Mesenchymal stem cell (in vitro differentiated cells and primary cell): ENCODE measurements around the gene NLRP3.

Experiments
- DNase-seq: peaks from one replicate; pipeline ENCODE4 v3.0.0-alpha.2; 2013
- H2AFZ ChIP-seq: one replicate; pipeline ENCODE4 v1.6.1; 2013; ENCODE audit warnings: low read depth, mild to moderate bottlenecking, control low read depth, inconsistent platforms, low read length, moderate library complexity
- H2AK5ac ChIP-seq: 2 replicates; pipeline ENCODE4 v1.6.1; 2013; ENCODE audit warnings: low read length, moderate library complexity, mild to moderate bottlenecking, inconsistent platforms; ENCODE audit not compliant: severe bottlenecking
- H2BK120ac ChIP-seq: one replicate; pipeline ENCODE4 v1.6.1; 2013; ENCODE audit warnings: low read depth, mild to moderate bottlenecking, inconsistent platforms, low read length, moderate library complexity
- H2BK12ac ChIP-seq, 2 experiments: one replicate each; pipeline ENCODE4 v1.6.1; 2013; ENCODE audit warnings: inconsistent platforms in 2 of 2, low read length in 2 of 2, mild to moderate bottlenecking in 2 of 2, moderate library complexity in 2 of 2, control low read depth in 1 of 2
- H2BK15ac ChIP-seq: one replicate; pipeline ENCODE4 v1.6.1; 2013; ENCODE audit warnings: mild to moderate bottlenecking, low read depth, inconsistent platforms; ENCODE audit not compliant: poor library complexity, severe bottlenecking
- H2BK5ac ChIP-seq: 2 replicates; pipeline ENCODE4 v1.6.1; 2013; ENCODE audit warnings: low read depth, mild to moderate bottlenecking, low read length, control low read depth, inconsistent platforms; ENCODE audit not compliant: poor library complexity, severe bottlenecking
- H3K14ac ChIP-seq, 2 experiments: one replicate each; pipeline ENCODE4 v1.6.1; 2013; ENCODE audit warnings: inconsistent platforms in 2 of 2, low read length in 2 of 2, control low read depth in 1 of 2, mild to moderate bottlenecking in 1 of 2, moderate library complexity in 1 of 2
- H3K18ac ChIP-seq, 2 experiments: one replicate each; pipeline ENCODE4 v1.6.1; 2013; ENCODE audit warnings: inconsistent platforms in 2 of 2, low read length in 2 of 2, control low read depth in 1 of 2, low read depth in 1 of 2, mild to moderate bottlenecking in 1 of 2
- H3K23ac ChIP-seq, 2 experiments: one replicate each; pipeline ENCODE4 v1.6.1; 2013; ENCODE audit warnings: inconsistent platforms in 2 of 2, low read length in 2 of 2, mild to moderate bottlenecking in 2 of 2, moderate library complexity in 2 of 2, control low read depth in 1 of 2
- H3K27ac ChIP-seq: 2 replicates; pipeline ENCODE4 v1.5.1; 2013; ENCODE audit warnings: mild to moderate bottlenecking, moderate library complexity, low read length, control low read depth, inconsistent platforms; ENCODE audit not compliant: poor library complexity, severe bottlenecking
- H3K27me3 ChIP-seq, 2 experiments: 2 replicates each; pipeline versions ENCODE4 v1.6.1 to v1.7.0; 2013; ENCODE audit warnings: low read length in 2 of 2, mild to moderate bottlenecking in 2 of 2, moderate library complexity in 2 of 2, control low read depth in 1 of 2, inconsistent platforms in 1 of 2; ENCODE audit not compliant: control insufficient read depth in 1 of 2, insufficient read depth in 1 of 2
- H3K36me3 ChIP-seq, 2 experiments: 2 replicates each; pipeline versions ENCODE4 v1.6.1 to v1.7.0; 2013; ENCODE audit warnings: low read length in 2 of 2, control low read depth in 1 of 2, inconsistent platforms in 1 of 2, low read depth in 1 of 2, mild to moderate bottlenecking in 1 of 2; ENCODE audit not compliant: insufficient read depth in 2 of 2, control insufficient read depth in 1 of 2
- H3K4ac ChIP-seq, 2 experiments: one replicate each; pipeline ENCODE4 v1.6.1; 2013; ENCODE audit warnings: inconsistent platforms in 2 of 2, low read length in 2 of 2, mild to moderate bottlenecking in 2 of 2, moderate library complexity in 2 of 2, control low read depth in 1 of 2, low read depth in 1 of 2
- H3K4me1 ChIP-seq: 2 replicates; pipeline ENCODE4 v1.6.1; 2013; ENCODE audit warnings: low read depth, low read length, control low read depth; ENCODE audit not compliant: control insufficient read depth, insufficient read depth
- H3K4me2 ChIP-seq: 2 replicates; pipeline ENCODE4 v1.6.1; 2013; ENCODE audit warnings: low read length, mild to moderate bottlenecking, inconsistent platforms; ENCODE audit not compliant: poor library complexity, severe bottlenecking
- H3K4me3 ChIP-seq, 2 experiments: 2 replicates each; pipeline versions ENCODE4 v1.5.1 to v1.7.0; 2013; ENCODE audit warnings: low read length in 2 of 2, mild to moderate bottlenecking in 2 of 2, control low read depth in 1 of 2, low read depth in 1 of 2; ENCODE audit not compliant: insufficient read depth in 1 of 2
- H3K79me1 ChIP-seq: replicated peaks from 2 replicates; pipeline ENCODE4 v1.6.1; 2013; ENCODE audit warnings: mild to moderate bottlenecking, control low read depth, low read length, inconsistent platforms; ENCODE audit not compliant: poor library complexity, severe bottlenecking
- H3K9ac ChIP-seq: 2 replicates; pipeline ENCODE4 v1.7.0; 2013; ENCODE audit warnings: mild to moderate bottlenecking, low read length, moderate library complexity
- H3K9me3 ChIP-seq: 2 replicates; pipeline ENCODE4 v1.7.0; 2013; ENCODE audit warnings: mild to moderate bottlenecking, low read length; ENCODE audit not compliant: control insufficient read depth
- H4K8ac ChIP-seq: one replicate; pipeline ENCODE4 v1.6.1; 2013; ENCODE audit warnings: inconsistent platforms, mild to moderate bottlenecking, low read length, moderate library complexity
- H4K91ac ChIP-seq: one replicate; pipeline ENCODE4 v1.6.1; 2013; ENCODE audit warnings: mild to moderate bottlenecking, low read length, inconsistent platforms
- WGBS: methylation state at CpG from one replicate; pipeline ENCODE4 v1.1.7; 2013; ENCODE audit warnings: mixed read lengths; 5-methylcytosine and 5-hydroxymethylcytosine counted together

NLRP3 gene

DNA sequence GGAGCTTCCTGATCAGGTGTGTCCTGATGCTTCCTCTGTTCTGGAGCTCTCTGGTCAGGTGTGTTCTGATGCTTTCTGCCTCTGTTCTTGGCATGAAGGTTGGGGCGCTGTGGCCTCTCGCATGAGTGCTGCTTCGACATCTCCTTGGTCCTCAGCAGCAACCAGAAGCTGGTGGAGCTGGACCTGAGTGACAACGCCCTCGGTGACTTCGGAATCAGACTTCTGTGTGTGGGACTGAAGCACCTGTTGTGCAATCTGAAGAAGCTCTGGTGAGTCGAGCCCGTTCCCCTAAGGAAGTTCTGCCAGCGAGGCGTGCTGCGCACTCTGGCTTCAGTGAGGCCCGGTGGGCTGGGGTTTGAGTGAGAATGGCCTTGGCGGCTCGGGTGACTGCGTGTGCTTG lies 18.0 kb downstream of the NLRP3 start:
- 92% methylated on average over 15 of the region's 15 CpGs for WGBS
- H3K4me2 ChIP-seq = no peak overlapping the region

DNA sequence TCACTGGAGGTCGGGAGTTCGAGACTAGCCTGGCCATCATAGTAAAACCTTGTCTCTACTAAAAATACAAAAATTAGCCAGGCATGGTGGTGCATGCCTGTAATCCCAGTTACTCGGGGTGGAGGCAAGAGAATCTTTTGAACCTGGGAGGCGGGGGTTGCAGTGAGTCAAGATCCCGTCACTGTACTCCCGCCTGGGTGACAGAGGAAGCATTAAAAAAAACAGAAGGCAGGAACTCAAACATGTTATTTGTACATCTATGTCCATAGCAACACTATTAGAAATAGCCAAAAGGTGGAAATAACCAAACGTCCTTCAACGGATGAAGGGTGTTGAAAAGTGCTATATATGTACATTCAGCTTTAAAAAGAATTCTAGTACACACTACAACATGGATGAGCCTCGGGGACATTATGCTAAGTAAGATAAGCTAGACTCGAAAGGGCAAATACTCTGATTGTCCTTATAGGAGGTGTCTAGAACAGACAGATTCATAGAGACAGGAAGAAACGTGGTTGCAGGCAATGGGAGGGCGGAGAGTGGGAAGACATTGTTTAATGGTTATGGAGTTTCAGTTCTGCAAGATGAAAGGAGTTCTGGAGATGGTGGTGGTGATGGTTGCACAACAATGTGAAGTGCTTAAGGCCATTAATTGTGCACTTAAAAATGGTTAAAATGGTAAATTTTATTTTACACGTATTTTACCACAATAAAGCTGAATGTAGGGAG lies 19.2 kb downstream of the NLRP3 start:
- H3K4me2 ChIP-seq = no peak overlapping the region
- no peak overlapping the region for H4K91ac ChIP-seq
- H3K36me3 ChIP-seq = no peaks in the 10 kb centered on the region
- no peak overlapping the region for H2BK15ac ChIP-seq
- no peaks in the 10 kb centered on the region for H3K4me1 ChIP-seq
- no peaks in the 10 kb centered on the region for H3K27me3 ChIP-seq
- H3K4ac ChIP-seq = no peak overlapping the region
- H3K18ac ChIP-seq = no peak overlapping the region
- H4K8ac ChIP-seq = no peak overlapping the region
- H2AFZ ChIP-seq = no peak overlapping the region
- DNase-seq = no peak
- H3K4me3 ChIP-seq = no peak overlapping the region
- no peak overlapping the region for H3K27ac ChIP-seq
- H3K79me1 ChIP-seq = no peaks in the 10 kb centered on the region
- no peak overlapping the region for H2BK120ac ChIP-seq
- H2BK5ac ChIP-seq = no peak overlapping the region
- H2BK12ac ChIP-seq = no peak overlapping the region
- H3K14ac ChIP-seq = no peak overlapping the region
- H3K9me3 ChIP-seq = no peaks in the 10 kb centered on the region
- WGBS = 78% methylated on average over 6 of the region's 13 CpGs
- H3K9ac ChIP-seq = no peak overlapping the region
- no peak overlapping the region for H2AK5ac ChIP-seq
- no peak overlapping the region for H3K23ac ChIP-seq

More for the DNA sequence above, 18.0 kb downstream of the NLRP3 start:
- Histone ChIP-seq H2BK12ac (no peak overlapping the region), H2BK15ac (no peak overlapping the region), H2BK5ac (no peak overlapping the region), H3K4me3 (no peak overlapping the region), H4K8ac (no peak overlapping the region), H4K91ac (no peak overlapping the region), H3K14ac (no peak overlapping the region), H3K4ac (no peak overlapping the region), H3K27me3 (no peaks in the 10 kb centered on the region), H3K23ac (no peak overlapping the region), H2AFZ (no peak overlapping the region), H3K27ac (no peak overlapping the region), H3K4me1 (no peaks in the 10 kb centered on the region), H3K9ac (no peak overlapping the region), H3K79me1 (no peaks in the 10 kb centered on the region), H3K9me3 (no peaks in the 10 kb centered on the region), H2AK5ac (no peak overlapping the region), H3K18ac (no peak overlapping the region), H2BK120ac (no peak overlapping the region), H3K36me3 (no peaks in the 10 kb centered on the region)
- no peak for DNase-seq

DNA sequence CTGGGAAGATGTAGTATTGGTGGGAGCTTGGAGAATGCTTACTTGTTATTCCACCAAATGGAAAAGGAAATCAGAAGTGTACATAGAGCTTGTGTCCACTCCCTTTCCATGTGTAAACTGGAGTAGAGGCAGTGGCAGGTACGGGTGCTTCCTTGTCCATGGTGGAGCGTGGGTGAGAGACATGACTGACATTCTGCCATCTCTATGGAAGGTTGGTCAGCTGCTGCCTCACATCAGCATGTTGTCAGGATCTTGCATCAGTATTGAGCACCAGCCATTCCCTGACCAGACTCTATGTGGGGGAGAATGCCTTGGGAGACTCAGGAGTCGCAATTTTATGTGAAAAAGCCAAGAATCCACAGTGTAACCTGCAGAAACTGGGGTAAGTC lies 19.8 kb downstream of the NLRP3 start:
- H3K79me1 ChIP-seq = no peaks in the 10 kb centered on the region
- no peak overlapping the region for H2BK12ac ChIP-seq
- DNase-seq = no peak
- H3K4me2 ChIP-seq = no peak overlapping the region
- H3K9me3 ChIP-seq = no peaks in the 10 kb centered on the region
- H3K4me3 ChIP-seq = no peak overlapping the region
- no peak overlapping the region for H2BK15ac ChIP-seq
- no peak overlapping the region for H4K8ac ChIP-seq
- H2AFZ ChIP-seq = no peak overlapping the region
- no peaks in the 10 kb centered on the region for H3K27me3 ChIP-seq
- H2AK5ac ChIP-seq = no peak overlapping the region
- no peak overlapping the region for H3K23ac ChIP-seq
- 77% methylated on average over 3 of the region's 3 CpGs for WGBS
- no peak overlapping the region for H3K14ac ChIP-seq
- H3K27ac ChIP-seq = no peak overlapping the region
- H3K18ac ChIP-seq = no peak overlapping the region
- H3K36me3 ChIP-seq = no peaks in the 10 kb centered on the region
- H2BK120ac ChIP-seq = no peak overlapping the region
- no peak overlapping the region for H3K9ac ChIP-seq
- H3K4ac ChIP-seq = no peak overlapping the region
- no peak overlapping the region for H2BK5ac ChIP-seq
- H4K91ac ChIP-seq = no peak overlapping the region
- H3K4me1 ChIP-seq = no peaks in the 10 kb centered on the region

DNA sequence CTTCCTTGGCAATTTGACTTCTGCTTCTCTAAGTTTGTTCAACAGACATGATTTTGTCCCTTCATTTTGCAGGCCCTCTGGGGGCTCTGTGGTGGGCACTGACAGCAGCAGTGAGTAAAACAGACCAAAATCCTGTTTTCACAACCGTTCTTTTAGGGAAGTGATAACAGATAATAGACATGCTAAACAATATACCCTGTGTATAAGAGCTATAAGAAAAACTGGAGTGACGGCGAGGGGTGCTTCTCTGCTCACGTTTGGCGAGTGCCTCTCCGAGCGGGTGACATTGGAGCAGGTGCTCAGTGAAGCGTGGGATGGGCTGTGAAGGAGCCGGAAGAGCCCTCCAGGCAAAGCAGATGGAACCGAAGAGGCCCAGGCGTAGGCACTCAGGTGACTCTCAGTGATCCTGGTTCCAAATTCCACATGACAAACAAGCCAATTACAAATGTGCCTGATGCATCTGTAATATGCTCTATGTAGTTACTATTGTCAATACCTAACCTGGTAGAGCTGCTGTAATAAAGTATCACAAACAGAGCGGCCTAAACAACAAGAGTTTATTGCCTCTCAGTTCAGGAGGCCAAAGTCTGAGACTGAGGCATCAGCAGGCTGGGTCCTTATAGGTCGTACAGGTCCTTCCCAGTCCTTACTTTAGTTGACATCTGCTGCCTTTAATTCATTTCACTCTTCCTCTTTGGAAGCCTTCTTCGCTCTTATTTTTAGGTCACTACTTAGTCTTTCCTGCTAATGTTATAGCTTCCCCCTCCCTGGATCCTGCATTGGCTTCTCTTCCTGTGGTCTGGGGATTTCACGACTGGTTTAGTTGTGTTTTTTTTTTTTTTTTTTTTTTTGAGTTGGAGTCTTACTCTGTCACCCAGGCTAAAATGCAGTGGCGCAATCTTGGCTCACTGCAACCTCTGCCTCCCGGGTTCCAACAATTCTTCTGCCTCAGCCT lies 21.9 kb downstream of the NLRP3 start:
- Histone ChIP-seq H2BK5ac (no peak overlapping the region), H3K4me2 (no peak overlapping the region), H3K9me3 (no peaks in the 10 kb centered on the region), H3K14ac (no peak overlapping the region), H2BK12ac (no peak overlapping the region), H3K4me1 (no peaks in the 10 kb centered on the region), H3K36me3 (no peaks in the 10 kb centered on the region), H3K4ac (no peak overlapping the region), H2BK15ac (no peak overlapping the region), H3K9ac (no peak overlapping the region), H2AFZ (no peak overlapping the region), H2AK5ac (no peak overlapping the region), H3K18ac (no peak overlapping the region), H3K79me1 (no peaks in the 10 kb centered on the region), H4K8ac (no peak overlapping the region), H3K27ac (no peak overlapping the region), H3K23ac (no peak overlapping the region), H4K91ac (no peak overlapping the region), H3K4me3 (no peak overlapping the region), H3K27me3 (no peaks in the 10 kb centered on the region), H2BK120ac (no peak overlapping the region)
- WGBS = 75% methylated on average over 13 of the region's 17 CpGs
- no peak for DNase-seq
